Epidermal melanocyte (primary cell): ENCODE measurements around the gene PPEF2.

ENCODE experiments used
- DNase-seq: peaks from one replicate; pipeline ENCODE4 v3.0.0; 2011; ENCODE audit warnings: low spot score; ENCODE audit not compliant: insufficient read length

PPEF2 gene

DNA sequence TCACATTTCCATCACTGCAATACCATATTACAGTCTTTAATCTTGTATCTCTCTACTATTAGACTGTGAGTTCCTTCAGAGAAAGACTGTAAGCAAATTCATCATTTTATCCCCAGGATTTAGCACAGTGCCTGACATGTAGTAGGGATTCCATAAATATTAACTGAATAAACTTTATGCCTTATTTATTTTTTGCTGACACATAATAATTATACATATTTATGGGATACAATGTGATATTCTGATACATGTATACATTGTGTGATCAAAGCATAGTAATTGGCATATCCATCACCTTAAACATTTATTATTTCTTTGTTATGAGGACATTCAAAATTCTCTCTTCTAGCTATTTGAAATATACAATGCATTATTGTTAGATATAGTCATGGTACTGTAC, 3.7 kb downstream of the PPEF2 start:
- DNase-seq = no peak

- no peak for DNase-seq
These were observed 6.4 kb downstream of the PPEF2 start for GRCh38 chr4:75895744-75896314.

GRCh38 chr4:75892508-75892907, 9.7 kb downstream of the PPEF2 start:
- DNase-seq = no peak

DNA sequence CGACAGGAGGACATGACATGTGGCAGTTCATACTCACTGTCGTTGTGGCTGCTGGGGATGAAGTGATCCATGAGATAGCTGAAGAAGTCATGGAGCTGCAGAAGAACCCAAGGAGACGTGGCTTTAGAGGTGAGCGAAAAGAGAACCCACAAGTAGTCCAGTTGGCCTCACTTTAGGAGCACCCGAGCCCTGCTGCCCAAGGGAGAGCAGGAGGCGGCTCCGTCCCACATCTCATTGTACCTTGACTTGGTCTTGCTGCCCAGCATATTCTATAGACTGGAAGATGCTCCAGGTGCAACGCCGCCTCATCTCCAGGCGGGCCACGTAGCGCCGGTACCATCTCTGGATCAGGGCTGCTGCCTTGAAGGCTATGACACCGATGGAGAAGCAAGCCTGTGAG, 10.6 kb downstream of the PPEF2 start:
- no peak for DNase-seq

DNA sequence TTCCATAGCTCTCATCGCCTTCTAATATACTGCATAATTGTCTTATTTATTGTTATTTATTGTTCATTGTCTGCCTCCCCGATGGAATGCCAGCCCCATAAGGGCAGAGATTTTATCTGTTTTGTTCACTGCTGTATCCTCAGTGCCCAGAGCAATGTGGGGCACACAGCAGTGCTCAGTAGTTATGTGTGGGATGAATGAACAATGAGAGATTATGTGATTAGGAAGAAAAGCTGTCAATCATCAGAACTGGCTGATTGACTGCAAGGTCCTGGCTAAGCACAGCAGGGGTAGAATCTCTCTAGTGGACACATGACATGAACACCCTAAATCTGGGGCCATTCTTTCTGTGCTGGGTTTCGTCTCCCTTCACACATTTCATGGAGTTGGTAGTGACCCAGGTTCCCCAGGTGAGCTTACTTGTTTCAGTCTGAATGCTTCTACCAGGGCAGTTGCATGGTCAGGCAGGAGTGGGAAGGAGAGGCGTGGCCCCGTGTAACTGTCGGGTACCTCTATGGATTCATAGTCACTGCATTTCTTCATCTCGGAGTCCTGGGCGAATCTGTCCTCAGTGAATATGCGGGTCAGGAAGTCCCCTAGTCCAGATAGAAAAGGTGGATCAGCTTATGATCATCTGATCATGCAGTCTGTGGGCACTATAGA, 12.6 kb downstream of the PPEF2 start:
- no peak for DNase-seq

DNA sequence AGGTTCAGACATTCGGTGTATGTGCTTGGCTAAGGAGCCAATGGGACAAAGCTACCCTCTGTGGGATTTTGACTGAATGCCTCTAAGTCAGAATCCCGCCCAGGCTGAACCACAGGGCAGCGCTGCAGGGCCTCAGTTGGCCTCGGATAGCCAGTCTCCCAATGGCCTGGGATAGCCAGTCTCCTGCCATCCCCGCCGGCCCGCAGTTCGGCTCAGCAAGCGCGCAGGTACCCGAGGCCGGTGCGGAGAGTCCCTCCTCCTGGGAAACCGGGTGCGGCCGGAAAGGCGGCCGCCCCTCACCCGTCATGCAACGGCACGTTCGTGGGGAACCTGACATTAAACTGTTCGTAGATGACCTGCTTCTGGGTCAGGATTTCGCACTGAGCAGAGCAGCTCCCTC, 16.1 kb downstream of the PPEF2 start:
- no peak for DNase-seq

DNA sequence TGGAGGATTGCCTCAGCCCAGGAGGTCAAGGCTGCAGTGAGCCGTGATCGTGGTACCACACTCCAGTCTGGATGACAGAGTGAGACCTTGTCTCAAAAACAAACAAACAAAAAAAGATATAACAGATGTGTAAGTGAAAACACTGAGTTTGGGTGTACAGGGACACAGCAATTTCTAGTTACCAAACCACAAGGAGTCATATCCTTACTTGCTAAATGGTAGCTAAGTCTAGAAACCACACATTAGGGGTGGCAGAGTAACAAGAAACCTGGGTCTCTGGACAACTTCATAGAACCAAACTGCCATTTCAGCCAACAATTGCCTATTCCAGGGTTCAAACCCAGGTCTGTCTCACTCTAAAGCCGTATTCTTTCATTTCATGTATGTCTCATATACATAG, 20.8 kb downstream of the PPEF2 start:
- no peak for DNase-seq

- DNase-seq = no peak
These were observed 22.0 kb downstream of the PPEF2 start for GRCh38 chr4:75880278-75880677.

DNA sequence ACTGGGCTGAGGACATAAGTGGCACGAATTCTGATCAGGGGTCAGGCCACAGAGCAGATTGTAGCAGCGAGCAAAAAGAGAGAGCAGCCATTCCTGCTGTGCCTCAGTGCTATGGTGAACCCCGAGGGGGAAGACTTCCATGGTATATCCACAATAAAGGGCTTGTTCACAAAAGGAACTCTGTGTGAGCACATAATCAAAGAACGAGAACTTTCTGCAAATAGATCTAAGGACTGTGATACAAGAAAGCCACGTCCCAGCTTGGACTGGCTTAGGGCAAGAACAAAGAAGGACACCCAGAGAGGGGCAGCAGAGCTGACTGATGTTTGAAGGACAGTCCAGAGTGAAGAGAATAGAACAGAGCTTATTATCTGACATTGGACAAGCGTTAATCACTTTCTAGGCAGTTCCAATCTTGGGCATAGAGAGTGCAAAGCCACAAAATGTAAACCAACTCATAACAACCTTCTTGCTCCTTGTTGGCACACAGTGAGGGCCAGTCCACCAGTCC, 24.0 kb downstream of the PPEF2 start:
- peak; percentile 28 for DNase-seq

GRCh38 chr4:75876218-75876617, 26.0 kb downstream of the PPEF2 start:
- no peak for DNase-seq

DNA sequence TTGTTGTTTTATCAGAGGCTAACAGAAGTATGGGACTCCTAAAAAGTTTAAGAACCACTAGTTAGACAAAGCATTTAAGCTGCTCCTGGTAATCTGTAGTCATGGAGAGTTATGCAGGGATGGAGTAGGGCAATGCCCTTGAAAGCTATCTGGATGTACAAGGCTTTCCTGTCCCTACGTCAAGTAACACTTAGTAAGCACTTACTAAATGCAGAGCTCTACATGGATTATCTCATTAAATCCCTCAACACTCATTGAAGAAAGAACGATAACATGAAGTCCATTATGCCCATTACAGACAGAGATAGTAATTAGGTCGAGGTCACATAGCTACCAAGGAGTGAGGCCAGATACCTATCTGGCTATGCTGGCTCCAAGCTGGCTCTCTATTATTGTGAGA, 33.2 kb downstream of the PPEF2 start:
- no peak for DNase-seq

- DNase-seq = no peak
These were observed 35.1 kb downstream of the PPEF2 start for GRCh38 chr4:75867130-75867529.

DNA sequence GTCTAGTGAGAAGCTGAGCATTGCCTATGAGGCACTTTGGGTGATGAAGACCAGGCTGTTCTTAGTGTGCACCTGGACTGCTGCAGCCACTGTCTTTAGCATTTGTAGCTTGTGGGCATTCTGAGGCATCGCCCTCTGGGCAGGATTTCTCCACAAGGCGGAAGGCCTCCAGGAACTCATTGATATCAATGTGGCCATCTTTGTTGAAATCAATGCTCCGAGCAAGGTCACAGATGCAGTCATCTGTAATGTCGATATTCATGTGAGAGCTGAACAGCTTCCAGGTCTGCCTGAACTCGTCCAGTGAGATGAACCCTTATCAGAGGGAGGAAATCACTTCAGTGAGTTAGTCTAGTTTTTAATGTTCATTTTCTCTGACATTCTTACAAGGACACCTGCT, 41.6 kb downstream of the PPEF2 start:
- no peak for DNase-seq

- no peak for DNase-seq
These were observed 43.5 kb downstream of the PPEF2 start for GRCh38 chr4:75858721-75859120.

GRCh38 chr4:75849461-75849860, 52.8 kb downstream of the PPEF2 start:
- no peak for DNase-seq

DNA sequence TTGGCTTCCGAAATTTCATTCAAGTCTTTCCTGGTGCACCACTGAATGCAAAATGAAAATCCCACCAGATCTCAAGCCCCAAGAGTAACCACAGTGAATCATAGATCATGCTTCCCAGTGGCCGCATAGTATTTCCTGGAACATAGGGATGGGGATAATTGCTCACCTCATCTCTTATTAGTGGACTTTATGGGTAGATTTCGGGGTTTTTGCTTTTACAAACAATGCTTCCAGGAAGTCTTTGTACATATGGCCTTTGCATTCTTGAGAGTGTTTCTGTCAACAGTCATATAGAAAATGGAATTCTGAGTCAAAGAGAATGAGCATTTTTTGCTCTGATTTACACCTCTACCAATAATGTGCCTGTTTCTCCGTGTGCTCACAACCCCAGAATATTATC, 53.4 kb downstream of the PPEF2 start:
- DNase-seq = no peak

- DNase-seq = peak; percentile 75
These were observed 54.0 kb downstream of the PPEF2 start for GRCh38 chr4:75848171-75848760.

- no peak for DNase-seq
These were observed 56.3 kb downstream of the PPEF2 start for GRCh38 chr4:75845992-75846391.

DNA sequence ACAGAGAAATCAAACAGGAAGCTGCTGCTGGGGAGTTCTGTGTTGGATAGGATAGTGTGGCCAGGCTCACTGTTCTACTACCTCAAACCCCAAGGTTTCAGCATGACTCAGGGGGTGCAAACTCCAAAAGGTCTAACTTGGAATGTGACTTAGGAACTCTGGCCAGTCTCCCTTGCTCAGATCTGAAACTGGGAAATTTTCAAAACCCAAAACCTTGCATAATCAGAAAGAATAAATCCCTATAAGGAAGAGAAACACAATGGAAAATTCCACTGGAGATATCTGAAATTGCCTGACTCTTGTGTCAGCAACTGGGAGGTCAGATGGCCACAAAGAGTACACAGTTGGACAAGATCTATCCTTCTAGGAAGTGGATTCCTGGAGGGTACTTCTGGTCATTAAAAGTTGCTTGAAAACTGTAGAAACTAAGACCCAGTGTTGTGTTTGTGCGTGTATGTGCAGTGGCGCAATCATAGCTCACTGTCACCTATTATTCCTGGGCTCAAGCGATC, 58.0 kb downstream of the PPEF2 start:
- DNase-seq = no peak

DNA sequence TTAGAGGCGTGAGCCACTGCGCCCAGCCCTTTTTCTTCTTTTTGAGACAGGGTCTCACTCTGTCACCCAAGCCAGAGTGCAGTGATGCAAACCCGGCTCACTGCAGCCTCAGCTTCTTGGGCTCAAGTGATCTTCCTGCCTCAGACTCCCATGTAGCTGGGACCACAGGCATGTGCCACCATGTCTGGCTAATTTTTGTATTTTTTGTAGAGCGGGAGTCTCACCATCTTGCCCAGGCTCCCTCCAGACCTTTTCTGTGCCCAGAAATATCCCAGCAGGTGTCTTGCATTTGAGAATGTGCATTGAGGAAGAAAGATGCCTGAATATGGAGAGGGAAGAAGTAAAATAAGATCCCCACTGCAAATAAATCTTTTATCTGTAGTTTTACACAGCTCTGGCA, 58.7 kb downstream of the PPEF2 start:
- DNase-seq = no peak

- DNase-seq = no peak
These were observed 60.4 kb downstream of the PPEF2 start for GRCh38 chr4:75841641-75842520.

- DNase-seq = no peak
These were observed 67.5 kb downstream of the PPEF2 start for GRCh38 chr4:75834772-75835154.
